ENCODE measurements around the gene MAGOH.

MAGOH gene

DNA sequence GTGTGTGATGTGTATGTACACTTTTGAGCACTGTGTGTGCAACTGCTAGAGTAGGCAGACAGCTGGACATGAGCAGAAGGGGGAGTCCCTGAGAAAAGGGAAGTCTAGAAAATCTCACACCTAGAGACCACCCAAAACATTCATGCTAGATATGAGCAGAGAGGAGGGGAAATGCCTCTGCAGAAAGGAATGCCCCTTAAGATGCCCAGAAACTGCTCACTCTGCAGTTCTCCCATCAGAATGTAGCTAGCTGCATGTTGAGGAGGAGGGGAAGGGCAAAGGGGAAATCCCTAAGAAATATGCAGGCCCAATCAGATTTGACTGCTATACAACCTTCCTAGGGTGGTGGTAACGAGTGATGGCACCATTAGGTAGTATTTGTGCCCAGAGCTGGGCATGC, 31.8 kb upstream of the MAGOH start:
- DNase-seq: no peak

- no peak for DNase-seq
Measured at GRCh38 chr1:53267761-53268160, 29.4 kb upstream of the MAGOH start.

DNA sequence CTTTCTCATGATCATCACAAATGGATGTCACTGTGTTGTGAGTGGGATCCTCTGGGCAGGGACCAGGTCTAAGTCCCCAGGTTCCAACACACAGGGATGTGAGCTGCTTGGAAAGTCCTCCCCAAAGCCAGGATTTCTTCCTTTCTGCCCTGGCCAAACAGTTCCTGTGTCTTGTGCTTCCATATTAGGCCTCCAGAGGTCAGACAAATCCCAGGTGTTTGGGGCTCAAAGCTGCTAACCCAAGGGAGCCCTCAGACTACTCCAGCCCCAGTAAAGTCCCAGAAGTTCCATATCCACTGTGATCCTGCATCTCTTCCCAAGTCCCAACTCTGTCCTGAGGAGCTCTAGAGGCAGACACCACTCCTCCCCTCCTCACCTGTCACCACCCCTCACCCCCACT, 27.7 kb upstream of the MAGOH start:
- DNase-seq: peak; percentile 5

DNA sequence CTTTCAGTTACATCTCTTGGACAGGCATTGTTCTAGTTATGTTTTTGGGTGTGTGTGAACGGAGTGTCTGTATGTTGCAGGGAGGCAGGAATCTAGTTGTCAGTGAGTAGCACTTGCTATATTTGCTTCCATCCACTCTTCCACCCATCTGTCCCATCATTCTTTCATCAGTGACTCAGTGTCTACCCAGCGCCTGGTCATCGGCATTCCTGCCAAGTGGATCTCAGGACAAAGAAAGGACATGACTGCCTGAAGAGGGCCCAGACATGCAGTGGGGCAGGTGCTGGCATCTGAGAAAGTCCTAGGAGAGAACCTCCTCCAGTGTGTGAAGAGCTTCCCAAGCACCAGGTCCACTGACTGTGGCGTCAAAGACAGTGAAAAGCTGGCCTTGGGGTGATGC, 27.3 kb upstream of the MAGOH start:
- no peak for DNase-seq

DNA sequence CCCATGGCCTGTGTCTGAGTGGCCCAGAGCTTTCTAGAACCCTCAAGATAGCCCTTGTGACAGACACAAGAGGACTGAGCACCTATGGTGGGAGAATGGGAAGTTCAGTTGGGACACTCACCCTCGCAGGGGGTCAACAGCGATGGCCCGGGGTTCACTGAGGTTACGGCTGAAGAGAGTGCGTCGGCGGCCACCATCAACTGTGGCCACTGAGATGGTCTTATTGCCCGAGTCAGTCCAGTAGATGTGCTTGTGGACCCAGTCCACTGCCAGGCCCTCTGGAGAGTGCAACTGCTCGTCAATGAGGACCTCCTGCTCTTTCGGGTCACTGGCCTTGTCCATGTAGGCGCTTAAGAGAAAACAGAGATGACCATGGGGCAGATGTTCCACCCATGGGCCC, 25.7 kb upstream of the MAGOH start:
- DNase-seq: no peak

- no peak for DNase-seq
Measured at GRCh38 chr1:53262000-53262399, 23.7 kb upstream of the MAGOH start.

- no peak for DNase-seq
Measured at GRCh38 chr1:53260631-53261247, 22.4 kb upstream of the MAGOH start.

DNA sequence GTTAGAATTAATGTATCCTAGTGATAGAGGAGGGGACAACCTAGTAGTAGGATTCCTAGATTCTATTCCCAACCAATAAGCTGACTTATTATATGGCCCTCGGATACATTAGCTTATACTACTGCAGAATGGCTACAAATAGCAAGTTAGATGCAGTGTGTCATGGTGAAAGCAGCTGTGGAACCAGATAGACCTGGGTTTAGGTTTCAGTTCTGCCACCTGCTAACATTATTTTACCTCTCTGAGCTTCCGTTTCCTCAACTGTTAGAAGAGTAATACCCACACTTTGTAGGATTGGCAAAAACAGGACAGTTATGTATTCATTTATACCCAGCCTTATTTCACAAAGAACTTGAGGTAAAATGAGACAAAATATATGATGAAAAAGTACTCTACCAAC, 21.6 kb upstream of the MAGOH start:
- no peak for DNase-seq

- DNase-seq: no peak
Measured at GRCh38 chr1:53258216-53258615, 19.9 kb upstream of the MAGOH start.

- no peak for DNase-seq
Measured at GRCh38 chr1:53257454-53258081, 19.2 kb upstream of the MAGOH start.

DNA sequence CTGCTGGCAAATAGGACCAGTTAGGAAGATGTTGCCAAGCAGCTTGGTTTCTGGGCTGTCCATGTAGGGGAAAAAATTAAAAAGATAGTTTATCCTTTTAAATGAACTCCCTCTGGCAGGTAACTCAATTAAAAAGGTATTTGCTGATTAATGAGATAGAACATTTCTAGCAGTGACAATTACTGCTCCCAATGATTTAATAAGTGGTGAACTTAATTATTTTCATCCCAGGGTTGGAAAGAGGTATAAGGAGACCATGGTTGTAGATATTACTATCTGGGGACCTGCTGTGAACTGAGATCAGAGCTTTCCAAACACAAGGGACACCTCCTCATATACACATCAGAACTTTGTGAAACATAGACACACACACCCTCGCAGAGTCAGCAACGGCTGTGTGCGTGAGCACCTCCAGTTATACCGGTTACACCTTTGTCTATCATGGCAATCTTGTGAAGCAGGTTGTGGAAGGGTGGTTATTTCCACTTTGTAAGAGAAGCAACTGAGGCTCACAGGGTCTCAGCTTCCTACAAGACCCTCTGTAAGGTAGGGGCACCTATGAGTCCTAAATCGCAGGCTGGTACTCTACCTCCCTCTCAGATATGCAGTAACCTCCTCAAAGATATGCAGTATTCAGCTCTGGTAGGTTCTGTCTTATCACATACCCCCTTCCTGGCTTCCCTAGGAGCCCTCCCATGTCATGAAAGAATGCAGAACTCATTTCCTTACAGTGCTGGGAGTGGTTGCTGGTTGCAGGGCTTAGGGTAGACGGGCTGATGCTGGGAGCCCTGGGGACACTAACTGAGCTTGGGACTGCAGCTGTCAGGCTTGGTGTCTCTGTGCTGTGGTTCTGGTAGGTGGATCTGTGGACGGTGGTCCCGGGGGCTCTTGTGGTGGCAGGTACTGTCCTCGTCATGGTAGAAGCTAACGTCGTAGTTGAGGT, 18.5 kb upstream of the MAGOH start:
- no peak for DNase-seq

DNA sequence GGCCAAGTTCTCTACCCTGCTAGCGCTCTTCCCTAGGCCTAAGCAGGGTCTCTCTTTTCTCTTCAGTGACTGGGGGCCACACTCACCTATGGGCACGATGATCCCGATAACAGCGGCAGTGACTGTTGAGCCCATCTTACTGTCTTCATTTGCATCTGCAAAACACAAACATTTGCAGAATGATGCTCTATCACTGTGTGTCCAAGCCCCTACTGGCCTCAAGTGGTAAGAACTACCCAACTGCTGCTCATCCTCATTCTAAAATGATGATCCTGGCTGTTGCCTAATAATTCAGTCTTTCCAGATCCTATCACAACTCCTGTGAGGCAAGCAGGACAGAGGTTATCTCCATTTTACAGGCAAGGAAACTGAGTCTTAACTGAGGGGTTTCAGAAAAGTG, 16.7 kb upstream of the MAGOH start:
- no peak for DNase-seq

DNA sequence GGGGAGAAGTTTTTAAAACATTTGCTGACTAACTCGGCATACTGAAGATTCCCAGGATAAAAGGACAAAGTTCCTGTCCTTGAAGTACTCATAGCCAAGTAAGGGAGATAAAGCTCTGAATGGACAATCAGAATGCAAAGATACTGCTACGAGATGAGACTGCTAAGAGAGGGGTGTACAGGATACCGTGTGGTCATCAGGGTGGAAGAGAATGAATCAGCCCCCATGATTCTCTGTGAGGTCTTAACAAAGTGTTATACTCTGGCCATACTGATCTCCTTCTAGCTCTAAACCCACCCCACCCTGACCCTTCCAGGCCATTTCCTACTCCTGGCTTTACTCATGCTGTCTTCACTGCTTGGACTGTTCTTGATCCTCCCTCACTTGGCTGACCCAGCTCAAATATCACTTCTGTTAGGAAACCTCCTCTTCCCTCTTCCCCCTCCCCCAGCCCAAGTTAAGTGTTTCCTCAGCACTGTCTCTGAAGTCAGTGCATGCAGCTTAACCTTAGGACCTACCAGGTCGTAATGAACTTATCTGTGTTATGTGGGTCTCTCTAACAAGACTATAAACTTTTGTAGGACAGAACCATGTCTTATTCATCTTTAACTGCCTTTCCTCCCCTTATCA, 15.8 kb upstream of the MAGOH start:
- no peak for DNase-seq

DNA sequence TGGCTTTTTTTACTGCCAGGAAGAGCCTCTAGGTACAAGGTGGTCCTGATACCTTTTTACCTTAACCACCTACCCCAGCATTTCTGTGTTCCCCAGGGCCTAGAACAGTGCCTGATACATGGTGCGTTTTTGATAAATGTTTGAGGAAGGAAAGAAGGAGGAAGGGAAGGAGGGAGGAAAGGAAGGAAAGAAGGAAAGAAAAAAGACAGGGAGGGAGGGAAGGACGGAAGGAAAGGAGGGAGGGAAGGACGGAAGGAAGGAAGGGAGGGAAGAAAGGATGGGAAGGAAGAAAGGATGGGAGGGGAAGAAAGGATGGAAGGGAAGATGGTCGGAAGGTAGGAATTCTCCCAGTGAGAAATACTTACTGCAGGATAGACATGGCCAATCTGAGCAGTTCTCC, 12.0 kb upstream of the MAGOH start:
- DNase-seq: no peak

DNA sequence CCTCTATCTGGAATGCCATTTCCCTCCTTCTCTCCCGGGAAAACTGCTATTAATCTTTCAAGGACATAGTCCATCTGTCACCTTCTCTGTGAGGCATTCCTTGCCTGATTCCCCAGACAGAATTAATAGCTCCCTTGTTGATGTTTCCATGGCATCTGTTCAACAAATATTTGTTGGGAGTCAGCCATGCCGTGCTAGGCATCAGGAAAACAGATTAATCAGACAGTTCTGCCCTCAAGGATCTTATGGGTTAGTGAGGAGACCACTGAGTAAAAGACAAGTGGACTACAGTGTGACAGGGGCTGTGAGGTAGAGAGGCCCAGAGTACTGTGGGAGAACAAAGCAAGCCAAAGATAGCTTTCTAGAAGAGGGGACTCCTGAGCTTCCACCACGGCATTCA, 11.4 kb upstream of the MAGOH start:
- peak; percentile 66 for DNase-seq

DNA sequence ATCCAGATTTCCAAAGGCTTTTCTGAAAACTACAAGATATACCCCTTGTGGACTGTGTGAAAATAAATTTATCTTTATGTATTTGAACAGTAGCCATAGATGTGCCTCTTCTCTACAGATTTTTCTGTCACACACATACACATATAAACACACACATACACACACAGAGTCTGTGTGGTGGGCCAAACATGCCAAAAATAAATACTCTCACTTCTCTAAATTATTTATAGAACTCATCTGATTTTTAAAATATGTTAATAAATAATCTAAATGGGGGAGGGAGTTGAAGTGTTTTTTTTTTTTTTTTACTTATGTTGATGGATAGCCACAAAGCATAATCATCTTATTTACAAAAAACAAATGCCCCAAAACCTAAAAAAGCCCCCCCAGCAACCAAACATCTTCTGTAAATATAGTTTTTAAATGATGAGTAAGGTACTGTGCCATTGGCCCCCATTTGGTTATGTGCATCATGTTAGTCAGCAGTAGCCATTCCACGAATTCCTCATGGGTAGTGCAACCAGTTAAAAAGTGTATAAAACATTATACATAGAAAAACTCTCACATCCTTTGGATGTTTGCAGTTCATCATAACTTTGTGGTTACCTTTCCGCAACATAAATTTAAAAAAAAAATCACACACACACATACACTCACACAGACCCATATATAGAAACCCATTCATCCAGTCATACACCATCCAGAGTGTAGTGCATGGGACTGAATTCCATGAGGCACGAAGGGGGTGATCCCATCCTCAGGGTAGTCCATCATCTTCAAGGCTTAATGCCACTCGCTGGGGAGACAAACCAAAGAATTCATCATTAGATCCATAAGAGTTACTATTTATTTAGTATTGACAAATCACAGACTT, 8.2 kb upstream of the MAGOH start:
- DNase-seq: no peak

DNA sequence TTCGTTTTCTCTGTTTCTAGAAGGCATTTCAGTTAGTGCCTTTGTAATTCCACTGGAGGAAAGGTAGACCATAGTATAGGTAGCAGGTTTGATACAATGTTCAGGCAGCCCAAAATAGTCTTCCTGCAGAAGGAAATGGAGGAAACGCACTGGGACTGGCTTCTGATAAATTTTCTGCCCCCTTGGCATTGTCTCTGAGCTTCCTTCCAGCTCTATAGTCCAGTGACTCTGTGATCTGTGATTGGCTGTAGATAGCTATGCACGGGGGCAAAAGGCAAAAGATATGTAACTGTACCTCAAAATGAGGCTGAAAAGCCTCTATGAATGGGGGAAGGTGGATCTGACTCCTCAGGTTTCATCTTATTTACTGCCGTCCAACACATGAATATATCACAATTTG, 5.8 kb upstream of the MAGOH start:
- DNase-seq: no peak

DNA sequence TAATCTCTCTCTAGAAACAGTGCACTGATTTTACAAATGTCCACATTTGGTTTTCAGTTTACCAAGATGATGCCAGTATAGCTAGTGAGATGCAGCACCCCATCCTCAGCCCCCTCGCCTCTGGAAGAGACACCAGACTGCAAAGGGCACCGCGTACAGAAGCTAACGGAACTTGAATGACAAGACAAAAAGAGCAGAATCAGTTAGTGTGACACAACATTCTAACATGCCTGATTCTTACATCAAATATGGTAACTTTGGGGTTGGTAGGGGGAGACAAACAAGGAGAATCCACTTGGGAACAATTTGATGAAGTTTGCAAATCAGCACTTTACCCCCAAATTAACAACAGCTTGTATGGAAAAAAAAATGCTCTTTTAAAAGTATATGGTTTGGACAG, 4.1 kb upstream of the MAGOH start:
- no peak for DNase-seq

- DNase-seq: no peak
Measured at GRCh38 chr1:53241828-53242227, 3.5 kb upstream of the MAGOH start.

DNA sequence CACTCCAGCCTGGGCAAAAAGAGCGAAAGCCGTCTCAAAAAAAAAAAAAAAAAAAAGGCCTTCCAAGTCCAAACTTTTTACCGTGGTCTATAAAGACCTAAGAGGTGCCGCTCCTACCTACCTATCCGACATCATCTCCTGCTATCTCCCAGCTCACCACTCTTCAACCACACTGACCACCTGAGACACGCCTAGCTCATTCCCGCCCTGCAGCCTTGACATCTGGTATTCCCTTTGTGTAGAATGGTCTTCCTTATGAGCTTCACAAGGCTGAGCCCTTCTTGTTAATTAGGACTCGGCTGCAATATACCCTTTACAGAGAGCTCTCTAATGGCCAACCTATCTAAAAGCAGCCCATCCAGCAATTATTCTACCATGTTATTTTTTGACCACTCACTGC, 680 bp downstream of the MAGOH start:
- peak; percentile 15 for DNase-seq

GRCh38 chr1:53220962-53221286, 17.4 kb downstream of the MAGOH start:
- DNase-seq: no peak

DNA sequence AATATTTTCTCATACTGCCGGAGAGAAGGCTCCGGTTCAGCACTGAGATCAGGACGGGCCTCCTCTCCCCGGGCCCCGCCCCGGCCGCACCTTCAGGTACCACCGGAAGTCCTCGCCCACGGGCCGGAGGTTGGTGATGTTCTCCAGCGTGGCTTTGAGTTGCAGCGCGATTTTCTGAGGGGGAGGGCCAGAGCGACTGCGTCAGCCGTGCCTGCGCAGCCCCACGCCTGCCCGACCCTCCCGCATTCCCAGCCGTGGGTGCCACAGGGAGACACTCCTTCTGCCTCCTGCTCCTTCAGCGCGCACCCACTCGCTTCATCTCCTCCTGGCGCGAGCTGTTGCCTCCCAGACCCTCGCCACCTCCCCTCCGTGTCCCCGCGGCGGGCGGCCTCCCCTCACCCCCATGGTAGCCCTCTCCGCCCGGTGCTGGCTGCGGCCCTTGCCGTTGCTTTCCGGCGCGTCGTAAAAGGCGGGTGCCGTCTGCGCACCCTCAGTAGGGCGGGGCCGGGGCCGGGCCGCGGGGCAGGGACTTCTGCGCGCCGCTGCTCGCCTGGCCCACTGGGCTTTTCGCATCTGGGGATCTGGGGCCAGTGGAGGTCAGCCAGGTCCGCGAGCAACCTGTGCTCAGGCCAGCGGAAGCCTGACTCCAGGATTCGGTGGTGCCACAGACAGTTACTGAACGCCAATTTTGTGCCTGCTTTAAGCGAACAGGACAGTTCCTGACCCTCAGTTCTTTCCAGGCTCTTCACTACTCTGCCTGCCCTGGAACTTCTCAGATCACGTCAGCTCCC, 18.0 kb downstream of the MAGOH start, which contains the start of gene CZIB:
CZIB (minus strand) TSS at position 464 of the 791 bp plus-strand sequence; CDS start at position 405, 59 bp downstream.
- DNase-seq: peak; percentile 93
